GM15510 (cell line): ENCODE results near the gene PSEN2.

ENCODE experiments used
- POLR2A ChIP-seq: IDR thresholded peaks from 3 replicates; pipeline ENCODE4 v1.6.1; 2011; ENCODE audit warnings: borderline replicate concordance; ENCODE audit not compliant: insufficient read length; ENCODE audit errors: extremely low read depth

PSEN2 gene

DNA sequence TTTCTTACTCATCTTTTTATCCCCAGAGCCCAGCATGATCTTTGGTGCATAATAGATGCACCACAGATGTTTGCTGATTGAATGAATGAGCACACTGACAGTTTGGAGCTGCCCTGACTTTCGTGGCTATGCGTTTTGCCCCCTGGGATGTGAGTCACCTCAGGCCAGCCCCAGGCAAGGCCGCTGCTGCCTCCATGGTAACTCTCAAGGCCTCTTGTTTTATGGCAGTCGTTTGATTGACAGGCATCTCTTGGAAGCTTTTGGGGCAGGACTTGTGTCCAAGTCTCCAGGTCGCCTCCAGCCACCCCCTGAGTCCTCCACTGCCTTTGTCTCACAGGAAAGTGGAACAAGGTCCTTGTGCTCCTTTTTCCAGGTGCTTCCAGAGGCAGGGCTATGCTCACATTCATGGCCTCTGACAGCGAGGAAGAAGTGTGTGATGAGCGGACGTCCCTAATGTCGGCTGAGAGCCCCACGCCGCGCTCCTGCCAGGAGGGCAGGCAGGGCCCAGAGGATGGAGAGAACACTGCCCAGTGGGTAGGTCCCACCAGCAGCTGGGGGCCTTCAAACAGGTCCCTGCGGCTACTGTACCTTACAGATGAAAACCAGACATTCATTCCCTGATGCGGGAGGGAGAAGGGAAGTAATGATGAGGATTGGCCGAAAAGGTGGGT lies 11.2 kb downstream of the PSEN2 start:
- no peak for TF ChIP-seq POLR2A

DNA sequence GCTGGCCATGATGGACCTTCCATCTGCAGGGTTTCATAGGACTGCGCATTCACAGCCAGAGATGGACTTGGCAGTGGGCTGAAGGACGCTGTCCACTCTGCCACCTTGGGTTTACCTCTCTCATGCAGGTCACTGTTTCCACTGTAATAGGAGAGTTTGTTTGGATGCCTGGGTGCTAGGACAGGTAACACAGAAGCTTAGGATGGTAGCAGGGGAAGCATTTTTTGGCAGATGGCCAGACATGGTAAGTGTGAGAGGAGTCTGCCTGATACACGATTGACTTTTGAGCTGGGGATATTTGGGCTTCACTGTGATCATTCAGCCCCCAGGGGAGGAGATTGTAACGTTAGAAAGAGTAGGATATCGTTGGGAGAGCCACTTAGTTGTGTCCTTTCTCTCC lies 11.8 kb downstream of the PSEN2 start:
- TF ChIP-seq POLR2A: no peak

DNA sequence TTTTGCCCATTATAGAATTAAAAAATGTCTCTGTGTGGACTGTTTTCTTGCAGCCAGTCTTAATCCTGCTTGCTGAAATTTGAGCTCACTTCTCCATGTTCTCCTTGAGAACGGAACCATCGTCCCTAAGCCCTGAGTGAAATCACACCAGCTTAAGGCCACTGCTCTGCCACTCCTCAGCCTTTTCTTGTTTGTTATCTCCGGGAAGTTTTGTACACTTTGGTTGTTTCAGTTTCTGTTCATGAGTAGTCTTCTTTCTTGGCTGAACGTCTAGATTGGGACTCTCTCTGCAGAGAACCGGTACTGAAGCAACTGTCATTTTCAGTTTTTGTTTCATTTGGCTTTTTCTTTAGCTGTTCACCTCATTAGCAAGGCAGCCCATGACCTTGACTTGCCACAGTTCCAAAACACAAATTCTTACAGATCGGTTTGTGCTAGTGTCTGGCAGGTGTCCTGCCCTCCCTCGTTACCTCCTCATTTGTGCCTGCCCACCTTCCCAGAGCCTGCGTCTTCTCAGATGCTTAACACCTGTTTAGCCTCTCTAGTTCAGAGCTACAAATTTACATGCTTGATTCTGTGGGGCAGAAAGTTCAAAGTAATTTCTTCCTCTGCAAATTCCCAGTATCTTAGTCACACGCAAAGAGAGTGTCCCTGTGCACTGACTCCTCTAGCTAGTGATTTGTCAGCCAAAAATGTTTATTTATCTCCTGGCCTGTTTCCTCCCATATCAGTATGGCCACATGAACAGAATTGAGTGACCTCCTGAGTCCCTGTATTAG lies 12.4 kb downstream of the PSEN2 start:
- no peak for TF ChIP-seq POLR2A

DNA sequence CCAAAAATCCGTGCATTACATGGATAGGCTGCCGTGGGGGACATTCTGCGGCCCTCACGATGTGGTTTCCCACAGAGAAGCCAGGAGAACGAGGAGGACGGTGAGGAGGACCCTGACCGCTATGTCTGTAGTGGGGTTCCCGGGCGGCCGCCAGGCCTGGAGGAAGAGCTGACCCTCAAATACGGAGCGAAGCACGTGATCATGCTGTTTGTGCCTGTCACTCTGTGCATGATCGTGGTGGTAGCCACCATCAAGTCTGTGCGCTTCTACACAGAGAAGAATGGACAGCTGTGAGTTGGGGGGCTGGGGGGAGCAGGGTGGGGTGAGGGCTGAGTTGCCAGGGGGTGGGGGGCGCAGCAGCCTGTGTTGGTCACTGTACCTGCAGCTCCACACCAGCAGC lies 13.2 kb downstream of the PSEN2 start:
- no peak for TF ChIP-seq POLR2A

DNA sequence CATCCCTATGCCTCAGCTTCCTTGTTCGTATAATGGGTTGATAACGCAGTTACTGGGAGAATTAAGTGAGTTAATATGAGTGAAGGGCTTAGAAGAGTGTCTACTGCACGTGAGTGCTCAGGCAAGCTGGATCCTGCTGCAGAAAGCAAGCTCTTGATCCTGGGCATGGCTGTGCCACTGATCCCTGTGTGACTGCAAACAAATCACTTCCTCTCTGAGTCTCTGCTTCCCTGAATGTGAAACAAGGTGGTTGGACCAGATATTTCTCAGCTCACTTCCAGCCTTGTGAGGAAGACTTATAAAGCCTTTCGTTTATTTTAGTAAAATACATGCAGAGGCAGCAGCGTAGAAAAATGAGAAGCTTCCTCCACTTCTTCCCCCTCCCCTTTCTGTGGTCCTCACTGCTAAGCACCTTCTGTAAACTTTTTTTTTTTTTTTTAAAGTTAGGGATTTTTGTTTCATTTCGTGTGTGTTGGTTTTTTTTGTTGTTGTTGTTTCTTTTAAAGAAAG lies 13.8 kb downstream of the PSEN2 start:
- TF ChIP-seq POLR2A: no peak

DNA sequence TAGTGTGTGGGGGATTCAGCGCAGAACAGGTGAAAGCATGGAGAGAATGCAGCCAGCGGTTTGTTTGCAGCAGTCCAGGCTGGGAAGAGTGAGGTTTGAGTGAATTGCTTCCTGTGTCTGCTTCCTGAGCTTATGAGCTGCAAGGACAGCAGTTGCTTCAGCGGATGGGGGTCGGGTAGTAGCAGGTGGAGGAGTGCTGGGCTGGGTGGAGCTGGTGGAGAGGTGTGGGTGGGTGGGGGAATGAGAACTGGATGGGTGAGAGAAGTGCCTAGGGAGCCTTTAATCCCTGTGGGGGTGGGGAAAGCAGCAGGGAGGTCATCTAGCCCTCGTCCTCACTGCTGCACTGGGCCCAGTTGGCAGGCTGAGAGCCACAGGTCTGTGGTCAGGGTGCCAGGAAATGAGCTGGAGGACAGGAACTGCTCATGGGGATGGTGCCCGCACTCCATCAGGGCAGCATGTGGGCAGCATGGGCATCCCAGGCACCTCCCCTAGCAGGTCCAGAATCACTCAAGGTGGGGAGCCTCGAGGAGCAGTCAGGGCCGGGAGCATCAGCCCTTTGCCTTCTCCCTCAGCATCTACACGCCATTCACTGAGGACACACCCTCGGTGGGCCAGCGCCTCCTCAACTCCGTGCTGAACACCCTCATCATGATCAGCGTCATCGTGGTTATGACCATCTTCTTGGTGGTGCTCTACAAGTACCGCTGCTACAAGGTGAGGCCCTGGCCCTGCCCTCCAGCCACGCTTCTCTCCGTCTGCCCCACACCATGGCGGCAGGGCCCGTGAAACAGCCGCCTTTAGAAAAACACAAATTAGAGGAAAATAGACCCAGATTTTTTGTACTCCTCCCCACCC lies 14.8 kb downstream of the PSEN2 start:
- no peak for TF ChIP-seq POLR2A

DNA sequence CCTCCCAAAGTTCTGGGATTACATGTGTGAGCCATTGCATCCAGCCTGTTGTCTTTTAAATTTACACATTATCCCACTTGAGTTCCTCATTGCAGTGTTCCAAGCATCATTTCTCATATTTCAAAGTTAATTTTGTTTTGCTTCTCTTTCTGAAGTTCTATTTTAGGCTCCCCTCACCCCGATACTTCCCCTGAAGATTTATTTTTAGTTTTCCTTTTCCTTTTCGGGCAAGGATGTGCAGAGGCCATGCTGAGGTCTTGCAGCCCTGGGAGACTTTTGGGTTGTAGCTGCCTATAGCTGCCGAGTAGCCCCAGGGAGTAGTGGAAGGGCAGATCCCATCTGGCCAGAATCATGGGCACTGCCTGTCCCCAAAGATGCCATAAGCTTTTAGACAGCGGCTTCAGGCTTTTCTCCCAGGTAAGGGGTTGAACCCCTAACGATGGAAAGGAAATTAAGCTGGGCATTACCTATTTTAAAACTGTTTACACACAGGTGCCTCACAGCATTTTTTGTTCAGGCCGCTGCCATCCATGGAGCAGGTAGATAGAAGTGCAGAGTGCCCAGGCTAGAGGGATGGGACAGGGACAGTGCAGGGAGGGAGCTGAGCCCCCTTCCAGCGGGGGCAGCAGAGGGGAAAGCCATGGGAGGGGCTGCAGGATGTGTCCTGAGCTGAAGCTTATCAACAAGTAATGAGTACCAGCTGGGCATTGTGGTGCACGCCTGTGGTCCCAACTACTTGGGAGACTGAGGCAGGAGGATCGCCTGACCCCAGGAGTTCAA lies 15.9 kb downstream of the PSEN2 start:
- TF ChIP-seq POLR2A: no peak

DNA sequence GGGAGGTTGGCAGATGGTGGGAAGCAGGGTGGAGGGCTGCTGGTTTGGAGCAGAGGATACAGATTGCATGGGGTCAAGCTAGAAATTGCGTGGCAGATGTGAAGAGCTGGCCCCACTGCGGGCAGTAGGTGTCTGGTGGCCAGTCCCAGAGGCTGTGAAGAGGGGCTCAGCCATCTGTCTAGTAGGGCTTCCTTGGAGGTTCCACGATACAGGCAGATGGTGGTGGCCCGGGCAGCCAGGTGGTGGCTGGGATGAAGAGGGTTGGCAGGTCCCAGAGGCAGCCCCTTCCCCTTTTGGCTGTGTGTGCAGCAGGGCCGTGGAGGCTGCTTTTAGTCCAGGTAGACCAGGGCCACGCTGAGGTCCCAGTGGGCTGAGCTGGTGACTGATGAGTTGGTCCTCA lies 16.6 kb downstream of the PSEN2 start:
- no peak for TF ChIP-seq POLR2A

DNA sequence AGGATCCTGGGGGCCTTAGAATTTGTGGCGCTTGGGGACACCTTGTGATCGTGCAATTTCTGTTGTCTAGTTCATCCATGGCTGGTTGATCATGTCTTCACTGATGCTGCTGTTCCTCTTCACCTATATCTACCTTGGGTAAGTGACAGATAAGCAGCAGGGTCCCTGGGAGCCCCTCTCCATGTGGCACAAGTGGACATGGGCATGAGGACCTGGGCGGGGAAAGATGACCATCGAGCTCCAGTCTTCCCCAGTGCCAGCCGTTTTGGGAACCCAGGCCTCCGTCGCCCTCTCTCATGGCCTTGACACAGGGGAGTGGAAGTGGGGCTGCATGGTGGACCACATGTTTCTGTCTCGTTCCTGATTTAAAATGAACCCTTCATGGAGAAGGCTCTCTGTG lies 17.6 kb downstream of the PSEN2 start:
- TF ChIP-seq POLR2A: no peak

DNA sequence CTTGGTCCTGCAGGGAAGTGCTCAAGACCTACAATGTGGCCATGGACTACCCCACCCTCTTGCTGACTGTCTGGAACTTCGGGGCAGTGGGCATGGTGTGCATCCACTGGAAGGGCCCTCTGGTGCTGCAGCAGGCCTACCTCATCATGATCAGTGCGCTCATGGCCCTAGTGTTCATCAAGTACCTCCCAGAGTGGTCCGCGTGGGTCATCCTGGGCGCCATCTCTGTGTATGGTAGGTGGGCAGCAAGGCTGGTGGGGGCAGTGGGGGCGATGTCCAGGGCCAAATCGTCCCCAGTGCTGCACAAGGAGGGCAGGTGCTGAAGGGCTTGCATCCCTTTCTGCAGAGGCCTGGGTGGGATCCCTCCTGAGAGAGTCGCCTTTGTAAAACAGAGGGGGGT lies 18.4 kb downstream of the PSEN2 start:
- TF ChIP-seq POLR2A: no peak

DNA sequence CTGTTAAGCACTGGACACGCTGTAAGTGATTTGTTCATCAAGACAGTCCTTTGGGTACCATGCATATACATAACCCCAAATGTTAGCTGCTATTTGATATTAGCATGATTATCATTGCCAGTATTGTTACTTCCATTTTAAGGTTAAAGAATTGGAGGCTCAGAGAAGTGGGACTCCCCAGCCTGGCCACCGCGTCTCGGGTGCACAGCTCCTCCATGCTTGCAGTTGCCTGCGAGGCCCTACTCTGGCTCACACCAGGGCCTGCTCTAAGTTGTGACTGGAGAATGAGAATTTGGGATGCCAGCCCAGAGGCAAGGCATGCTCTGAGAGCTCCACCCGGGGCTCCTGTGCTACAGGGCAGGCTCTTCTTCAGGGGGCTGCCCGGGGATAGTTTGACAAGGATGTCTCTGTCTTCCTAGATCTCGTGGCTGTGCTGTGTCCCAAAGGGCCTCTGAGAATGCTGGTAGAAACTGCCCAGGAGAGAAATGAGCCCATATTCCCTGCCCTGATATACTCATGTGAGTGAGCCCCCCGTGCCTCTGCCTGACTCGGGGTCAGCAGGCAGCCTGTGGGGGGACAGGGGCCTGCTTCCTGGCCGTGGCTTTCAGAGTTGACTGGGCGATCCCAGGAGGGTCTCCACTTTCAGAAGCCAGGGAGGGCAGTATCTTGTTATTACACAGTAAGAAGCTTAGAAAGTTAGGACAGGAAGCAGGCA lies 19.4 kb downstream of the PSEN2 start:
- TF ChIP-seq POLR2A: no peak

DNA sequence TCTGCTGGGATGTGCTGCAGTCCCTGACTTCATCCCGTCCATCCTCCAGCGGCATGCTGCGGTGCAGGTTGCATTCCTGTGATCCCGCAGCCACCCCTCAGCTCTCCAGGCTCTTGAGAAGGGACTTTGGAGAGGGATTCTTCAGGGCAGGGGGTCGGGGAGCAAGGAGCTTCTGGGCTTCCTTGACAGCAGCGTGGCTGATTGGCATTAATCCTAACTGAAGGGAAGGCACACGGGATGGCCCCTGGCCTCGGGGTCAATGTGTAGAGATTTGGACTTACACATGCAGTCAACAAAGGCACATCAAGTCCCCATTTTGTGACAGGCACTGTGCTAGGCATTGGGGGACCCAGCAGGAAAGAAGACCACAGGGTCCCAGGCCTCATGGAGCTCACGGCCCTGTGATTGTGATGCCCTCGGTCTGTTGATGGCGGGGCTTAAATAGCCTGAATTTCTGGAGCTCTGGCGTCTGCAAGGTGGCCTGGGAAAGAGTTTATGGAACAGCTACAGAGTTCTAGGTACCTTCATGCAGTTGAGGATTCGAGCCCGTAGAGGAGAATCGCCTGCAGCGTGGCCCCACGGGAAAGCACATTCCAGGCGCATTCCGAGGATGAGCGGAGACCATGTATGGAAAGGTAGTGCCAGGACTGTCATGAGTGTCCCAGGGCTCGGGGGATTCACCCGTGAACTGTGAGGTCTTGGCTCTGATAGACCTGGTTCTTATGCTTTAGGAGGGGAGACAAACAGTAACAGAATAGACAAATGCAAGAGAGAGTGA lies 20.1 kb downstream of the PSEN2 start:
- no peak for TF ChIP-seq POLR2A

DNA sequence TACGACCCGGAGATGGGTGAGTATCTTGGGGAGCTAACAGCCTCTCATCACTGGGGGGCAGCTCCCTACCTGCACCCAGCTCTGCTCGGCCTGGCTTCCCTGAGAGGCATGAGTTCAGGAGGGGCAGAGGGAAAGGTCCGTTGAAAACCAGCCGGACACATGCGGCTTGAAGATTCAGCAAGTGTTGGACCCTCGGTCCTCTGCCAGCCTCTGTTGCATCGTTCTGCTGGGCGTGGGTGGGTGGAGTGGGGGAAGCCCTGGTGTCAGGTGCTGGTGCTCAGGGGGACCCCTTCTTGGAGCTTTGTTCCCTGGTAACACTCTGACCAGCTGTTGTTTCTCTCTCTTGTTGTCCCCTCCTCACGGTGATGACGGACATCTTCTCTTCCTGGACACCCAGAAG lies 20.9 kb downstream of the PSEN2 start:
- TF ChIP-seq POLR2A: no peak
